Fibroblast of gingiva (primary cell): ENCODE results near the gene DCAF4.
"Not testable (repeated sequence)": the region's sequence is repeated elsewhere in the genome, so short reads cannot be mapped to it uniquely, and the experiment has no call there.

ENCODE experiments used
- DNase-seq: peaks from one replicate; pipeline ENCODE4 v3.0.0-alpha.2; 2011; ENCODE audit warnings: low read depth

The DCAF4 gene

DNA sequence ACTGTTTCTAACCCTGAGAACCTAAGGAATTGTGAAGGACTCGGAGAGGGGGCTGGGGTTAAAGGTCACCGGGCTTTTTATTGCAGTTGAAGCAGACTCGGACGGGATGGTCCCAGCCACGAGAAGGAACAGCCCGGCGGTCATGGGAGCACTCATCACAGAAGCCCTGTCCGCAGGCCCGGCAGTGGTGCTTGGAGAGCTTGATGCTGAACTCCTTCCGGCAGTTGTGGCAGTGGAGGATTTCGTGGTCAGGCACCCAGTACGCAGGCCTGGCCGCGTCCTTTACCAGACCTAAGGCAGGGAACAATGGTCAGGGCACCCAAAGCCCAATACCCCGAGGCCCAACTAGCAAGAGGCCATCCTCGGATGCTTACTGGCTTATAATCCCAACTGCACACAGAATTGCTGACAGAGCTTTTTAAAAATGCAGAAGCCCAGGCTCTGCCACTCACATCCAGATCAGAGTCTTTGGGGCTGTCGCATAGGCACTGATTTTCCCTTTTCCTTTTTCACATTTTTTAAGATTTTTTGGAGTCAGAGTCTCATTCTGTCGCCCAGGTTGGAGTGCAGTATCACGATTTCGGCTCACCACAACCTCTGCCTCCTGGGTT lies 44.7 kb downstream of the DCAF4 start:
- DNase-seq, result no peak

GRCh38 chr14:72974661-72975060 lies 48.4 kb downstream of the DCAF4 start:
- DNase-seq, result no peak

GRCh38 chr14:72975770-72976169 lies 49.5 kb downstream of the DCAF4 start:
- no peak for DNase-seq

- DNase-seq, result no peak
Measured at GRCh38 chr14:72978856-72979255, 52.6 kb downstream of the DCAF4 start.

DNA sequence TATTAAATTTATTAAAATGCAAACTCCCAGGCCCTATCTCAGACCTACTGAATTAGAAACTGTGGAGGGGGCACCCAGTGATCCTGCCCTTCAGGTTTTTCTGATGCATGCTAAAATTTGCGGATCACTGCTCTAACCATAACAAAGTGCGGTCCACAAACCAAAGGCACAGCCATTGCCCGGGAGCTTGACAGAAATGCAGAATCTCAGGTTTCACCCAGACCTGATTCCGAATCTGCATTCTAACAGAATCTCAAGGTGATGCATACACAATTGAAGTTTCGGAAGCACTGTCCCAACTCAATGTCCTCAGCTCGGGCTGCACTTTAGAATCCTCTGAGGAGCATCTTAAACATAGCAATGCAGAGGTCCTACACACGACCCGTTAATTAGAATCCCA lies 54.6 kb downstream of the DCAF4 start:
- no peak for DNase-seq

GRCh38 chr14:72982146-72982708 lies 56.0 kb downstream of the DCAF4 start:
- no peak for DNase-seq

- no peak for DNase-seq
Measured at GRCh38 chr14:72986214-72986613, 60.0 kb downstream of the DCAF4 start.

DNA sequence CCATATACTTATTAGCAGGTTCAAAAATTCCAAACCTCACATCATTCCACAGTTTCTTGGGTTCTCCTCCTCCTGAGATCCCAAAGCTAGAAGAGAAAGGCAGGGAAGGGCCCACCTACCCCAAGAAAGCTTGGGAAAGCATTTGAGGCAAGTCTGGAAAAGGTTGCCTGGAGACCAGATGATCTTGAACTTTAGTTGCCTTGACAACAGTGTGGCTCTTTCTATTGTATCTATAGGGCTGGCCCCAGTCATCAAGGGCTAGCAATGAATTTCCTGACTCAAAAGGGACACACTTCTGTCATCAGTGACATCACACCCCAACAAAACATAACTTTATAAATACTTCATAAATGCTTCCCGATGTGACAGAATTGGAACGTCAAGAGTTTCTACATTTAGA lies 60.6 kb downstream of the DCAF4 start:
- no peak for DNase-seq

DNA sequence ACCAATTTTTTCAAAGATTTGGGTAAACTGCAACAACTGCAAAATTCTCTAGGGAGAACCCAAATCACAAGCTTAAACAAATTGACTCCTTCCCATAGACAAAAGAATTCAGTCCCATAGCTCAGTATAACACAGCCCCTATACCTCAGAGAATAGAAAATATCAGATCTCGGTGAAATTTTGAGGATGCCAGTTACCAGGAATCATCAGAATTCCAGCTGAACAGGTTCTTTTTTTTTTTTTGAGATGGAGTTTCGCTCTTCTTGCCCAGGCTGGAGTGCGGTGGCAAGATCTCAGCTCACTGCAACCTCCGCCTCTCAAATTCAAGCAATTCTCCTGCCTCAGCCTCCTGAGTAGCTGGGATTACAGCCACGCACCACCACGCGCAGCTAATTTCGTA lies 63.9 kb downstream of the DCAF4 start:
- DNase-seq, result no peak

DNA sequence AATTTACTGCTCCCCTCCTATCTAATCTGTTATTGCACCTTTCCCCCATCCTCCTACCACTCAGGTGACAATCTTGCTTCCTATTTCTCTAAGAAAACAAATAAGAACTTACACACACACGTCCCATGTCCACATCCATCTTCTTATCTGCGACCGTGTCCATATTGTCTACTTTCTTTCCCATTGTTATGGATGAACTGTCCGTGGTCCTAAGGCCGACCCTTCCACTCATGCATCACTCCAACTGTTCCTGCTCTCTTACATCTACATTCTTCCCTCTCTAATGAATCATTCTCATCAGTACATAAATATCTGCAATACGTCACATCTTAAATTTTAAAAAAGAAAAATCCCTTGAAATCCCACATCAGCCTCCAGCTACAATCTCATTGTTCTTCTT lies 70.7 kb downstream of the DCAF4 start:
- no peak for DNase-seq

GRCh38 chr14:72998252-72998903 lies 72.1 kb downstream of the DCAF4 start:
- DNase-seq, result no peak

- no peak for DNase-seq
Measured at GRCh38 chr14:72999316-72999715, 73.1 kb downstream of the DCAF4 start.

GRCh38 chr14:73000073-73000472 lies 73.8 kb downstream of the DCAF4 start:
- no peak for DNase-seq

DNA sequence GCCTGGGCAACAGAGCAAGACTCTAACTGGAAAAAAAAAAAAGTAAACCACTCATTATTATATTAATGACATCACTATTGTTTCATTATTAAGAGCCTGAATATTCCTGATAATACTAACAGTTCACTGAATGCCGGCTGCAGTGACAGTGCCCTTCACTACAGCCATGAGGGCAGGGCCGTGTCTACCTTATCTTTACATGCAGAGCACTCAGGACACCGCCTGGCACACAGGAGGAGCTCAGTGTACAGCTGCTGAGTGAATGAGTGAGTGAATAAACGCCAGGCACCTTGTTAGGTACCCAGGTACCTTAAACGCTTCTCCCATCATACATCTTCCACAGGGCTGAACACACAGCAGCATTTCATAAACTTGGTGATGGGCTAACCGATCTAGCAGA lies 77.4 kb downstream of the DCAF4 start:
- no peak for DNase-seq

DNA sequence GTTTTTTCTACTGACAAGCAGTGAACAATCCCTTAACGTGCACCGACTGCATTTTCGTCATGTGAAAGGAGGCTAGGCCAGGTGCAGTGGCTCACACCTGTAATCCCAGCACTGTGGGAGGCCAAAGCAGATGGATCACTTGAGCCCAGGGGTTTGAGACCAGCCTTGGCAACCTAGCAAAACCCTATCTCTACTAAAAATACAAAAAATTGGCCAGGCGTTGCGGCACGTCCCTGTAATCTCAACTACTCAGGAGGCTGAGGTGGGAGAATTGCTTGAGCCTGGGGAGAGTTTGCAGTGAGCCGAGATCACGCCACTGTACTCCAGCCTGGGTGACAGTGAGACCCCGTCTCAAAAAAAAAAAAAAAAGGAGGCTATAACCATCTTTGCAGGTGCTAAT lies 78.4 kb downstream of the DCAF4 start:
- DNase-seq, result not testable (repeated sequence)

DNA sequence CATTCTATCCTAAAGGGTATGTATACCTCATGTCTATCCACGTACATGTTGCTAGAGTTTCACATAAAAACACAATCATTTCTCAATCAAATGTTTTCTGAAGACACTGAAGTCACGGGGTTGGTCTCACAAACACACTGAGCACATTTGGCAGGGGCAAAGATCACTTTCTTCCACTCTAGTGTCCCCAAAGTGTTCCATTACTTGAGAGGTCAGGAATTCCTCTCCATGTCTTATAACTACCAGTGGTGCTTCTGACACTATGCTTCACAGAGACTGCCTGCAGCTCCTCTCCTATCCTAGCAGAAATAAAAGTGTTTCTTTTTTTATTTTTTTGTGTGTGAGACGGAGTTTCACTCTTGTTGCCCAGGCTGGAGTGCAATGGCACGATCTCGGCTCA lies 81.6 kb downstream of the DCAF4 start:
- peak; percentile 73 for DNase-seq

DNA sequence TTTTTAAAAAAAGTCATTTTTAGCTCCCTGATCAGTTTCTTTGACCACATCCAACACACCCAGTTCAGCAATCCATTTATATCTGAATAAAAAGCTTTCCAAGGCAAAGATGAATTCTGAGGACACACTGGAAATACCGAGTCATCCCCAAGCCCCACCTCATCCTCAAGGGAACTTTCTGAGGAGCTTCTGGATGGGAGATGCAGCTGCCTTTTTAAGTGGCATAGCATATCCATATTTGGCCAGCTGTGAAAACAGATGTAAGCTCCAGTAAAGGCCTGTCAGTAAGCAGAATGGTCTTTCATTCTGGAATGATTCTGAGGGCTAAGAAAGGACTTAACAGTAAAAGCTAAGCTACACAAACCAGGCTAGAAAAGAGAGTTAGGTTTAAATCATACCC lies 82.2 kb downstream of the DCAF4 start:
- DNase-seq, result peak; percentile 76
